ENCODE results near the gene GRID2. TPM values are rescaled to one million over a fixed set of nuclear protein-coding genes. Genes with fewer than 3 reads are reported as not detected.

Gene GRID2
- polyA plus RNA-seq, 1 donor (not counting 4 experiments of a cell fraction or from before 2014, with no cell fraction given), result not detected

- no peaks in the 10 kb centered on the region for H3K9me3 ChIP-seq (ENCODE audit: control insufficient read depth, low read depth, low read length)
- no peaks in the 10 kb centered on the region for H3K36me3 ChIP-seq (ENCODE audit: control insufficient read depth in 2 of 2, extremely low read depth in 1 of 2, insufficient read depth in 2 of 2, low read length in 2 of 2)
- H3K4me3 ChIP-seq (ENCODE audit: control insufficient read depth in 2 of 3, extremely low read depth in 1 of 3, insufficient read depth in 2 of 3, low read depth in 1 of 3, low read length in 3 of 3), result no peak overlapping the region
- no peaks in the 10 kb centered on the region for H3K27me3 ChIP-seq (ENCODE audit: control insufficient read depth, extremely low read depth, insufficient read depth, low read length)
- H3K9ac ChIP-seq (ENCODE audit: control insufficient read depth, extremely low read depth, insufficient read depth, low read length), result no peak overlapping the region
- FAIRE-seq, result no peak
- DNase-seq (ENCODE audit: low read depth, low spot score), result no peak
- no peaks in the 10 kb centered on the region for H3K4me1 ChIP-seq (ENCODE audit: control insufficient read depth, extremely low read depth, insufficient read depth, low read length)
- dilution Hi-C loops (cut with MboI; ENCODE audit: extremely low pct_ligation_motif_present, low sequenced_read_pairs), result no loop called here
- H3K27ac ChIP-seq (ENCODE audit: control insufficient read depth, insufficient read depth, low read length), result no peak overlapping the region
- TF ChIP-seq CTCF (optimal IDR thresholded peaks at IDR 0.05 in 1 of 3, IDR thresholded peaks at IDR 0.05 in 1 of 3, conservative IDR thresholded peaks at IDR 0.05 in 1 of 3; ENCODE audit: extremely low read depth in 1 of 3, insufficient read depth in 2 of 3, low read length in 3 of 3), result no peak
- TF ChIP-seq EZH2 (IDR thresholded peaks at IDR 0.05; ENCODE audit: low read length), result no peak
- no peaks in the 10 kb centered on the region for H3K9me1 ChIP-seq (ENCODE audit: control insufficient read depth, extremely low read depth, insufficient read depth, low read length)
- H3K79me2 ChIP-seq (ENCODE audit: control insufficient read depth, insufficient read depth, low read length), result no peaks in the 10 kb centered on the region
- no peak overlapping the region for H2AFZ ChIP-seq (ENCODE audit: control insufficient read depth, low read length)
- H3K4me2 ChIP-seq (ENCODE audit: control insufficient read depth, extremely low read depth, insufficient read depth, low read depth, low read length), result no peak overlapping the region
- H4K20me1 ChIP-seq (ENCODE audit: control insufficient read depth, extremely low read depth, insufficient read depth, low read length), result no peaks in the 10 kb centered on the region
Measured at GRCh38 chr4:93760284-93760683, 1456.5 kb downstream of the GRID2 start.

GRCh38 chr4:93761286-93761685 is 1457.5 kb downstream of the GRID2 start:
- no peaks in the 10 kb centered on the region for H3K79me2 ChIP-seq (ENCODE audit: control insufficient read depth, insufficient read depth, low read length)
- no peaks in the 10 kb centered on the region for H3K4me1 ChIP-seq (ENCODE audit: control insufficient read depth, extremely low read depth, insufficient read depth, low read length)
- TF ChIP-seq EZH2 (IDR thresholded peaks at IDR 0.05; ENCODE audit: low read length) (no peak), CTCF (optimal IDR thresholded peaks at IDR 0.05 in 1 of 3, IDR thresholded peaks at IDR 0.05 in 1 of 3, conservative IDR thresholded peaks at IDR 0.05 in 1 of 3; ENCODE audit: extremely low read depth in 1 of 3, insufficient read depth in 2 of 3, low read length in 3 of 3) (no peak)
- FAIRE-seq (no peak), DNase-seq (ENCODE audit: low read depth, low spot score) (no peak)
- no peaks in the 10 kb centered on the region for H3K9me3 ChIP-seq (ENCODE audit: control insufficient read depth, low read depth, low read length)
- dilution Hi-C loops (cut with MboI; ENCODE audit: extremely low pct_ligation_motif_present, low sequenced_read_pairs), result no loop called here
- no peak overlapping the region for H3K4me3 ChIP-seq (ENCODE audit: control insufficient read depth in 2 of 3, extremely low read depth in 1 of 3, insufficient read depth in 2 of 3, low read depth in 1 of 3, low read length in 3 of 3)
- no peaks in the 10 kb centered on the region for H3K36me3 ChIP-seq (ENCODE audit: control insufficient read depth in 2 of 2, extremely low read depth in 1 of 2, insufficient read depth in 2 of 2, low read length in 2 of 2)
- H2AFZ ChIP-seq (ENCODE audit: control insufficient read depth, low read length), result no peak overlapping the region
- no peaks in the 10 kb centered on the region for H3K27me3 ChIP-seq (ENCODE audit: control insufficient read depth, extremely low read depth, insufficient read depth, low read length)
- H3K27ac ChIP-seq (ENCODE audit: control insufficient read depth, insufficient read depth, low read length), result no peak overlapping the region
- H3K9me1 ChIP-seq (ENCODE audit: control insufficient read depth, extremely low read depth, insufficient read depth, low read length), result no peaks in the 10 kb centered on the region
- H3K4me2 ChIP-seq (ENCODE audit: control insufficient read depth, extremely low read depth, insufficient read depth, low read depth, low read length), result no peak overlapping the region
- no peak overlapping the region for H3K9ac ChIP-seq (ENCODE audit: control insufficient read depth, extremely low read depth, insufficient read depth, low read length)
- H4K20me1 ChIP-seq (ENCODE audit: control insufficient read depth, extremely low read depth, insufficient read depth, low read length), result no peaks in the 10 kb centered on the region
